ENCODE data around the gene FBRS.

FBRS gene

GRCh38 chr16:30657866-30658730 is at the start of gene FBRS:
Gene FBRS, plus strand, starts transcription at chr16:30658431. Its CDS starts 1,088 bp downstream, at chr16:30659519.
- peak within 1 kb of the TSS; percentile 99 for H3K4me3 Mint-ChIP-seq
- H3K27me3 Mint-ChIP-seq (ENCODE audit: low read depth): no peaks in the 10 kb centered on the region
- H3K9me3 Mint-ChIP-seq: no peaks in the 10 kb centered on the region
- peak within 1 kb of the TSS; percentile 100 for H3K27ac Mint-ChIP-seq
- peaks cover 39% of the 10 kb centered on the region for H3K36me3 Mint-ChIP-seq (ENCODE audit: low read depth)
- H3K4me1 Mint-ChIP-seq (ENCODE audit: low read depth): peaks cover 35% of the 10 kb centered on the region

DNA sequence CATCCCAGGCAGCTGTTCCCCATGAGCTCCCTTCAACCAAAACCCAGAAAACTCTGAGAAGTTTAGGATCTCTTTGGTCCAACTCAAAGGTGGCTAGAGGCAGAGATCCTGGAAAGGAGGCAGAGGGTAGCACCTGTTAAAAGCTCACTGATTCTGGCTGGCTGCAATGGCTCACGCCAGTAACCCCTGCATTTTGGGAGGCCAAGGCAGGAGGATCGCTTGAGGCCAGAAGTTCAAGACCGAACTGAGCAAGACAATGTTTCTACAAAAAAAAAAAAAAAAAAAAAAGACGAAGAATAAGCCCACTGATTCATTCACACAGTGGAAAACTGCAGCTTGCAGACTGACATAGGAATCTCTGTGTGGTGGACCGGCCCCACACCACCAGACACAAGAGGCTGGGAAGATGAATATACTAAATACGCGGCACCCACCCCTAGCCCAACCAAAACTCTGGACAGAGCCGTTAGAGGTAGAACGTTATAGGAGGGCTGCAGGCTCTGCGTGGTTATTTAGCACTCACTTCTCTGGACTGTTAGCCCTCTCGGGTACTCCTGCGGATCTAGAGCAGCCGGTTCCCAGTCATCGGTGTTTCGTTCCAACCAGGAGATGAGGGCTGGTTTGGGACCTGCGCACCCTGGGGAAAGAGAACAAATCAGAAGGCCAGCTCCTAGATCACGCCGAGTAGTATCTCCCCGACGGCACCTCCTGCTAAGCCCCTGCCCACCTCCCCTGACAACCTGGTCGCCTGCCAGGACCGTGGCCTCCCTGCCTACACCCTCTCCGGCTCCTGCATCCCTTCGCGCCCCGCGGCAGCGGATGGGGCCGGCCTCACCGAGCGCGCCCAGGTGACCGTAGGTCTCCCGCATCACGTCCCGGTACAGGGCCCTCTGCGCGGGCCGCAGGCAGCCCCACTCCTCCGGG is 49.0 kb upstream of the FBRS start:
- H3K9me3 Mint-ChIP-seq: no peaks in the 10 kb centered on the region
- H3K4me3 Mint-ChIP-seq: peak overlapping the region; percentile 89
- H3K36me3 Mint-ChIP-seq (ENCODE audit: low read depth): peaks cover 20% of the 10 kb centered on the region
- H3K27me3 Mint-ChIP-seq (ENCODE audit: low read depth): no peaks in the 10 kb centered on the region
- peaks cover 18% of the 10 kb centered on the region for H3K4me1 Mint-ChIP-seq (ENCODE audit: low read depth)
- peak overlapping the region; percentile 81 for H3K27ac Mint-ChIP-seq

- Mint-ChIP-seq H3K36me3 (ENCODE audit: low read depth) (peaks cover 13% of the 10 kb centered on the region), H3K4me3 (peak within 1 kb of the TSS; percentile 89), H3K27me3 (ENCODE audit: low read depth) (no peaks in the 10 kb centered on the region), H3K9me3 (no peaks in the 10 kb centered on the region), H3K27ac (peak within 1 kb of the TSS; percentile 92), H3K4me1 (ENCODE audit: low read depth) (peaks cover 18% of the 10 kb centered on the region)
Observed at GRCh38 chr16:30609926-30610839, 48.0 kb upstream of the FBRS start, which contains the start of gene ZNF689. Gene ZNF689, minus strand, starts transcription at chr16:30610389. Its CDS starts 348 bp downstream, at chr16:30610041.

DNA sequence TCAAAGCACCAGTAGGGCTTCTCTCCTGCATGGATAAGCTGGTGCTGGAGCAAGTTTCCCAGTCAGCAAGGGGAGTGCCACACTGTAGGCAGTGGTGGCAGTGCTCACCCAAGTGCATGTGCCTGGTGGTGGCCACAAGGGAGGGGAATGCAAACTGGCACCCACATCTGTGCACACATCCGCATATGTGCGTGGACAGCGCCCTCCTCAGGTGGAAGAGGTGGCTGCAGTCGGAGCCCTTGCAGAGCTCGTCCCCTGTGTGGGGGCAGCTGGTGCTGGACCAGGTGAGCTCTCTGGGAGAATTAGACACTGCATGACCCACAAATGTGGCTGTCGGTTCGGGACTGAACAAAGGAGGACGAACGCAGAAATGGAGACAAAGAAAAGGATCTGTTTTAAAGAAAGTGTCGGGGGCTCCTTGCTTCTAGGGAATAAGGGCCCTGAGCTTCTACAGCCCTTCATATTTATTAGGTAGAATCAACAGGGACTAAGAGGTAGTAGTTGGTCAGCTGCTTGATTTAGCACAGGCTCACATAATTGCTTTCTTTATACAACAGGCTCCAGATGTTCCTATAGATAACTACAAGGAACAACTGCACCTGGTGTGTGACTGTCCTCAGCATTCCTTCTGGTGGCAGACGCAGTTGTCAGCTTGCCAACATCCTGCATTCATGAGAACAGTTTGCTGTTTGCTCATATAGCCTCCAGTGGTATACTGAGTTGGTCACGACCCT is 42.7 kb upstream of the FBRS start:
- H3K36me3 Mint-ChIP-seq (ENCODE audit: low read depth): no peaks in the 10 kb centered on the region
- no peak overlapping the region for H3K27ac Mint-ChIP-seq
- H3K4me3 Mint-ChIP-seq: no peak overlapping the region
- no peaks in the 10 kb centered on the region for H3K9me3 Mint-ChIP-seq
- peaks cover 6% of the 10 kb centered on the region for H3K4me1 Mint-ChIP-seq (ENCODE audit: low read depth)
- H3K27me3 Mint-ChIP-seq (ENCODE audit: low read depth): peaks cover 18% of the 10 kb centered on the region

- Mint-ChIP-seq H3K36me3 (ENCODE audit: low read depth) (no peaks in the 10 kb centered on the region), H3K4me3 (no peak overlapping the region), H3K9me3 (no peaks in the 10 kb centered on the region), H3K27me3 (ENCODE audit: low read depth) (peaks cover 43% of the 10 kb centered on the region), H3K4me1 (ENCODE audit: low read depth) (peaks cover 3% of the 10 kb centered on the region), H3K27ac (no peak overlapping the region)
Observed at GRCh38 chr16:30619202-30619601, 39.0 kb upstream of the FBRS start.

DNA sequence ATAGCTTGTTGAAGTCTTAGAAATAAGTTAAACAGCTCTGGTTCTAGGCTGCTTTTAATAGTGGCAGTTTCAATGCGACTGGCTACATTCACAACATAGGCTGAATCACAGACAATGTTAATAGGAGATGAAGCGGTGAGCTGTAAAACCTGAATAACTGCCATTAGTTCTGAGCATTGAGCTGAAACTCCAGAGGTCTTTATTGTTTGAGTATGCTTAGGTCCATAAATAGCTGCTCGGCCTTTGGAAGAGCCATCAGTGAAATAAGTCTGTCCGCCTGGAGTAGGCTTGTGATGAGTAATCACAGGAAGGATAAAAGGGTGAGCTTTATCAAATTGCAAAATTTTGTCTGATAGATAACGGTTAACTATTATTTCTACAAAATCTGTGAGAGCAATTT is 38.6 kb upstream of the FBRS start:
- no peaks in the 10 kb centered on the region for H3K9me3 Mint-ChIP-seq
- peaks cover 3% of the 10 kb centered on the region for H3K4me1 Mint-ChIP-seq (ENCODE audit: low read depth)
- H3K4me3 Mint-ChIP-seq: no peak overlapping the region
- H3K27me3 Mint-ChIP-seq (ENCODE audit: low read depth): peaks cover 43% of the 10 kb centered on the region
- H3K27ac Mint-ChIP-seq: no peak overlapping the region
- H3K36me3 Mint-ChIP-seq (ENCODE audit: low read depth): no peaks in the 10 kb centered on the region

DNA sequence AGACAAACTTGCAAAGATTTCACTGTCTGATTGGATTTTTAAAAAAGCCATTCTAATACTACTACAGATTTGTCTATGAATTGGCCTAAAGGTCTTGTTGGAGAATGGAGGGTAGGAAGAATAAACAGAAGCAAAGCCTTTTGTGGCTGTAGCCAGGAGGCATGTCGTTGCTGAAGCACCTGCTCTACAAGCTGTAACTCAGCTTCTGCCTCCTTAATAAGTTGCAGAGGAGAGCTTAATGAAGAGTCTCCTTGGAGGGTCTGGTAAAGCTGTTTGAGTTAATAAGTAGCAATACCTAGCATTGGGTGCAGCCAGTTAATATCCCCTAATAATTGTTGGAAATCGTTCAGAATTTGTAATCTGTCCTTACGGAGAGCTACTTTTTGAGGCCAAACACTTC is 38.1 kb upstream of the FBRS start:
- no peak overlapping the region for H3K27ac Mint-ChIP-seq
- peaks cover 43% of the 10 kb centered on the region for H3K27me3 Mint-ChIP-seq (ENCODE audit: low read depth)
- H3K4me1 Mint-ChIP-seq (ENCODE audit: low read depth): peaks cover 3% of the 10 kb centered on the region
- no peak overlapping the region for H3K4me3 Mint-ChIP-seq
- H3K9me3 Mint-ChIP-seq: no peaks in the 10 kb centered on the region
- H3K36me3 Mint-ChIP-seq (ENCODE audit: low read depth): no peaks in the 10 kb centered on the region

DNA sequence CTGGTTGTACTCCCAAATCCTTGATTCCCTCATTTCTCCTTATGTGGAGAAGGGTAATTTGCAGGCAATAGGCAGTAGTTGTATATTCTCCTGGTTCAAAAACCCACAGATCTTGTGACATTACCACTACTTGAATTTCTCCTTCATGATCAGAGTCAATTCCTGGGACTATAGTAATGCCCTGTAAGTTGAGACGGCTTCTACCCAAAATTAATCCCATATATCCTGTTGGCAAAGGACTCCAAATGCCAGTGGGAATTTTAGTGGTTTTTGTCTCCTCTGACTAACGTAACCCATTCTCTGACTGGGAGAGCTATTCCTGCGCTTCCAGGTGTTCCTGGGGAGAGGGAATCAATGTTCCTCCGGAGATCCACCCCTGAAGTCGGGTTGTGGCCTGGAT is 36.5 kb upstream of the FBRS start:
- H3K4me1 Mint-ChIP-seq (ENCODE audit: low read depth): peaks cover 2% of the 10 kb centered on the region
- no peak overlapping the region for H3K4me3 Mint-ChIP-seq
- H3K9me3 Mint-ChIP-seq: no peaks in the 10 kb centered on the region
- peaks cover 43% of the 10 kb centered on the region for H3K27me3 Mint-ChIP-seq (ENCODE audit: low read depth)
- H3K27ac Mint-ChIP-seq: no peak overlapping the region
- no peaks in the 10 kb centered on the region for H3K36me3 Mint-ChIP-seq (ENCODE audit: low read depth)

DNA sequence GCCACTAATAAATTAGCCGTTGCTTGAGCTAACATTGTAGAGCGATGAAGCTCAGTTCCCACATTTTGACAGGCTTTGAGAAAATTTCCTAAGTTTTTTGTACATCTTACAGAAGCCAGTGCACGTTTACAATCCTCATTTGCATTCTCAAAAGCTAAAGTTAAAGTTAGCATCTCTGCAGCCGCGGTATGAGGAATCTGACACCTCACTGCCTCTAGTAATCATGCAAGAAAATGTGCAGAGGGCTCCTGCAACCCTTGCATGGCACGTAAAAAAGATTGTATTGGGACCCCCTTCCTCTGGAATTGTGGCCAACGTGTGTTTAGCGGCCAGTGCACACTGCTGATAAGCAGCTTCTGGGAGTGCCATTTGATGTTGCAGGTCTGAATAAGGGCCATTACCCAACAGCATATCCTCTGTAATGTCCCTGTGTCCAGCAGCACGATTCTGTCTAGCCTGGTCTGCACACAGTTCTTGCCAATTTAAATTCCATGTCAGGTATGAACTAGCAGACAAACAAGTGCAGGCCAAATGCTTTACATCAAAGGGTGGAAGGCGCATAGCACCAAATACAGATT is 35.7 kb upstream of the FBRS start:
- H3K9me3 Mint-ChIP-seq: no peaks in the 10 kb centered on the region
- H3K27me3 Mint-ChIP-seq (ENCODE audit: low read depth): peaks cover 40% of the 10 kb centered on the region
- H3K36me3 Mint-ChIP-seq (ENCODE audit: low read depth): no peaks in the 10 kb centered on the region
- H3K4me1 Mint-ChIP-seq (ENCODE audit: low read depth): peaks cover 2% of the 10 kb centered on the region
- no peak overlapping the region for H3K27ac Mint-ChIP-seq
- no peak overlapping the region for H3K4me3 Mint-ChIP-seq

DNA sequence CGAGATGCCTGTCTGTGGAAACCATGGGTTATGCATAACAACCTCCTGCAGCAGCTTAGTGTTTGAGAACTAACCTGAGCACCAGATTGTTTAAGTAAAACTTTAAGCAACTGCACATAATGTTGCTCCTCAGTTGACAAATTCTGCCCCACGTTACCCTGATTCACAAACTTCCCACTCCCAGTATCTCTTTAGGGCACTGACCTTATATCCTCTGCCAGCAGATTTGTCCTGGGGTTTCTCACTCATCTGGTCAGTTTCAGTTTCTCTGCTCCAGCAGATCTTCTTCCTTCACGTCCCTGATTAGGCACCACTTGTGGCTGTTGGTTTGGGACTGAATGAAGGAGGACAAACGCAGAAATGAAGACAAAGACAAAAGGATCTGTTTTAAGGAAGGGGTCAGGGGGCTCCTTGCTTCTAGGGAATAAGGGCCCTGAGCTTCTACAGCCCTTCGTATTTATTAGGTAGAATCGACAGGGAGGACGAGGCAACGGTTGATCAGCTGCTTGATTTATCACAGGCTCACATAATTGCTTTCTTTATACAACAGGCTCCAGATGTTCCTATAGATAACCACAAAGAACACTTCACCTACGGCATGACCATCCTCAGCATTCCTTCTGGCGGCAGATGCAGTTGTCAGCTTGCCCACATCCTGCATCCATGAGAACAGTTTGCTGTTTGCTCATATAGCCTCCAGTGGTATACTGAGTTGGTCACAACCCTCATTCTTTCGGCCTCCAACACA is 34.5 kb upstream of the FBRS start:
- Mint-ChIP-seq H3K4me1 (ENCODE audit: low read depth) (peaks cover 2% of the 10 kb centered on the region), H3K9me3 (no peaks in the 10 kb centered on the region), H3K4me3 (no peak overlapping the region), H3K27me3 (ENCODE audit: low read depth) (peaks cover 39% of the 10 kb centered on the region), H3K36me3 (ENCODE audit: low read depth) (no peaks in the 10 kb centered on the region), H3K27ac (no peak overlapping the region)

GRCh38 chr16:30626236-30626635 is 32.0 kb upstream of the FBRS start:
- Mint-ChIP-seq H3K27ac (no peak overlapping the region), H3K4me1 (ENCODE audit: low read depth) (peaks cover 7% of the 10 kb centered on the region), H3K9me3 (no peaks in the 10 kb centered on the region), H3K27me3 (ENCODE audit: low read depth) (peaks cover 22% of the 10 kb centered on the region), H3K4me3 (no peak overlapping the region), H3K36me3 (ENCODE audit: low read depth) (no peaks in the 10 kb centered on the region)

DNA sequence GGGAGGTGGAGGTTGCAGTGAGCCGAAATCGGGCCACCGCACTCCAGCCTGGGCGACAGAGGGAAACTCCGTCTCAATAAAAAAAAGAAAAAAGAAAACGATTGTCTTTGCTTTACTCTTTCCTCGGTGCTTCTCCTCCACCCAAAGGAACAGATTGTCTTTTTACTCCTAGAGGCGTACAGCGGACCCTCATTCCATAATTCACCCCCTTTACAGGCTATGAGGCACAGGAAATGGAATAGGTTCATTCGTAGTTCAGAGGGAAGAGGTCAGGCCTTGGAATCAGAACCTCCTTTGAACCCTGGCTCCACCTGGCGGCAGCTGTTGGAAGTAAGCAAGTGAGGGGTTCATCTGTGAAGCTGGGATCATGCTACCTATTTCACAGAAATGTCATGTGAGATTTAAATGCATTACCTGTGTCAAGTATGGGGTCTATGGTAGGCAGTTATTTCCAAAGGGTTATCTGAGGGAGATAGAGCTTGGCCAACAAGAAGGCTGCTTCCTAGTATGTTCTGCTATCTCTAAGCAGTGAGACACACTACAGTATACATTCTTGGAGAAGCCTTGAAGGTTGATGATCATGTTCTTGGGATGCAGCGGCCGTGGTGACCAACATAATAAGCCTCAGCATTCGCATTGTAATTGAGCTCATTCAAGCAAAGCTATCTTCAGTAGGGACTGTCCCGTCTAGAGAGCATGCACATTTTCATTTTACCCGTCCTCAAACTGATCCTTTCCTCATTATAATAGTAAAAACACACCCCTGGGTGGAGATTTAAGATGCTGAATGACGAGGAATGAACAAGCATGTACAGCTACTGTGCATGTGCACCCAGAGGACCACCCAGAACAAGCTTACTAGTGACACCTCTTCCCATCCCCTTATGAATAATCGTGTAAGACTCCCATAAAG is 29.3 kb upstream of the FBRS start:
- Mint-ChIP-seq H3K4me1 (ENCODE audit: low read depth) (peaks cover 7% of the 10 kb centered on the region), H3K36me3 (ENCODE audit: low read depth) (no peaks in the 10 kb centered on the region), H3K27ac (peak overlapping the region; percentile 58), H3K27me3 (ENCODE audit: low read depth) (no peaks in the 10 kb centered on the region), H3K9me3 (no peaks in the 10 kb centered on the region), H3K4me3 (peak overlapping the region; percentile 63)
